ENCODE results near the gene NCF4. TPM values are rescaled to one million over a fixed set of nuclear protein-coding genes. Genes with fewer than 3 reads are reported as not detected.

The NCF4 gene
- not detected in 2 replicates for total RNA-seq

GRCh38 chr22:36860821-36861659, at the start of gene NCF4:
Gene NCF4, plus strand, starts transcription at chr22:36861006. Its CDS starts 166 bp downstream, at chr22:36861172.
- no peak for TF ChIP-seq CTCF (IDR thresholded peaks at IDR 0.05; ENCODE audit: insufficient read depth, low read depth, low read length)

GRCh38 chr22:36811094-36811800, 49.6 kb upstream of the NCF4 start:
- no peak for DNase-seq (ENCODE audit: low read depth)
- TF ChIP-seq CTCF (IDR thresholded peaks at IDR 0.05; ENCODE audit: insufficient read depth, low read depth, low read length) = no peak
- H3K4me3 ChIP-seq (ENCODE audit: low read depth, low read length) = no peak overlapping the region

More at GRCh38 chr22:36860821-36861659, at the start of gene NCF4:
- no peak for DNase-seq (ENCODE audit: low read depth)
- no peak within 1 kb of the TSS for H3K4me3 ChIP-seq (ENCODE audit: low read depth, low read length)

GRCh38 chr22:36814801-36815200, 46.0 kb upstream of the NCF4 start:
- no peak overlapping the region for H3K4me3 ChIP-seq (ENCODE audit: low read depth, low read length)
- no peak for DNase-seq (ENCODE audit: low read depth)
- TF ChIP-seq CTCF (IDR thresholded peaks at IDR 0.05; ENCODE audit: insufficient read depth, low read depth, low read length) = no peak

GRCh38 chr22:36815558-36816338, 45.1 kb upstream of the NCF4 start:
- no peak for DNase-seq (ENCODE audit: low read depth)
- no peak for TF ChIP-seq CTCF (IDR thresholded peaks at IDR 0.05; ENCODE audit: insufficient read depth, low read depth, low read length)

GRCh38 chr22:36816339-36816635, 44.5 kb upstream of the NCF4 start:
- DNase-seq (ENCODE audit: low read depth) = no peak
- TF ChIP-seq CTCF (IDR thresholded peaks at IDR 0.05; ENCODE audit: insufficient read depth, low read depth, low read length) = no peak
- H3K4me3 ChIP-seq (ENCODE audit: low read depth, low read length) = no peak overlapping the region

More at GRCh38 chr22:36815558-36816338, 45.1 kb upstream of the NCF4 start:
- H3K4me3 ChIP-seq (ENCODE audit: low read depth, low read length) = no peak overlapping the region

- H3K4me3 ChIP-seq (ENCODE audit: low read depth, low read length) = no peak within 1 kb of the TSS
- DNase-seq (ENCODE audit: low read depth) = peak; percentile 21
- no peak for TF ChIP-seq CTCF (IDR thresholded peaks at IDR 0.05; ENCODE audit: insufficient read depth, low read depth, low read length)
These were observed 43.9 kb upstream of the NCF4 start, which contains the start of gene PVALB for GRCh38 chr22:36816636-36817524. Gene PVALB, minus strand, starts transcription at chr22:36817035. Its CDS starts 30 bp downstream, at chr22:36817005.
